MM.1S (cell line): Measurements from ENCODE around the gene CC2D1B.

ENCODE experiments used
- EZH2 ChIP-seq: fragments of 300-600 bp; sonication (generic); optimal IDR thresholded peaks from 2 replicates; pipeline ENCODE3; 2017; ENCODE audit warnings: low read depth, mild to moderate bottlenecking, antibody characterized with exemption, low read length, mixed read lengths
- TF ChIP-seq, protein P1 (sequence below): fragments of 300-600 bp; sonication (generic); IDR thresholded peaks from 2 replicates; pipeline ENCODE4 v1.5.1; 2016; ENCODE audit warnings: antibody characterized with exemption, low read length, mixed read lengths

DNA sequence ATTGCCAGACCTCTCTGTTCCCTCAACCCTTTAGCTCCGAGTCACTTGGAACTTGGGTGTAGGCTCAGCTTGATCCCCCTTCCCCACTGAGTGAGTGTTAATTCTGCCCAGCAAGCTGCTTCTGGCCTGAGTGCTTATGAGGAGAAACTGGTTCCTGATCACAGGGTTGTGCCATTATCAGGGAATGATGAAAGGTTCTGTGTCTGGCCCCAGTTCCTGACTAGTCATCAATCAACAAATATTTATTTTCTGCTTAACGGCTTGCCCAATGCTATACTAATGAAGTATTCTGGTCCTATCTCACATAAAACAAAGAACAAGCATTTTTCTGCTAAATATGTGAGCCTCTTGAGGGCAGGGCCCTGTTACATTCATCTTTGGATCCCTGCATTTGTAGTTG, 20.8 kb downstream of the CC2D1B start:
- TF ChIP-seq, protein P1, sequence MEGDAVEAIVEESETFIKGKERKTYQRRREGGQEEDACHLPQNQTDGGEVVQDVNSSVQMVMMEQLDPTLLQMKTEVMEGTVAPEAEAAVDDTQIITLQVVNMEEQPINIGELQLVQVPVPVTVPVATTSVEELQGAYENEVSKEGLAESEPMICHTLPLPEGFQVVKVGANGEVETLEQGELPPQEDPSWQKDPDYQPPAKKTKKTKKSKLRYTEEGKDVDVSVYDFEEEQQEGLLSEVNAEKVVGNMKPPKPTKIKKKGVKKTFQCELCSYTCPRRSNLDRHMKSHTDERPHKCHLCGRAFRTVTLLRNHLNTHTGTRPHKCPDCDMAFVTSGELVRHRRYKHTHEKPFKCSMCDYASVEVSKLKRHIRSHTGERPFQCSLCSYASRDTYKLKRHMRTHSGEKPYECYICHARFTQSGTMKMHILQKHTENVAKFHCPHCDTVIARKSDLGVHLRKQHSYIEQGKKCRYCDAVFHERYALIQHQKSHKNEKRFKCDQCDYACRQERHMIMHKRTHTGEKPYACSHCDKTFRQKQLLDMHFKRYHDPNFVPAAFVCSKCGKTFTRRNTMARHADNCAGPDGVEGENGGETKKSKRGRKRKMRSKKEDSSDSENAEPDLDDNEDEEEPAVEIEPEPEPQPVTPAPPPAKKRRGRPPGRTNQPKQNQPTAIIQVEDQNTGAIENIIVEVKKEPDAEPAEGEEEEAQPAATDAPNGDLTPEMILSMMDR, result no peak
- TF ChIP-seq EZH2, result no peak
